ENCODE data around the gene AMN. TPM values are rescaled to one million over a fixed set of nuclear protein-coding genes. Genes with fewer than 3 reads are reported as not detected.

Gene AMN
- total RNA-seq, 1 experiment from 2014 or later = 21.8 TPM

- Histone ChIP-seq H3K36me3 (ENCODE audit: low read depth) (peaks cover 7% of the 10 kb centered on the region; the same call in 1 of the 2 replicates), H3K27ac (no peak overlapping the region), H3F3A (ENCODE audit: insufficient read depth, low read depth) (0 out of 2 replicates have a peak, but pooled peaks cover 2% of the 10 kb centered on the region), H3K4me3 (no peak overlapping the region), H3K27me3 (ENCODE audit: insufficient read depth, low read depth) (no peaks in the 10 kb centered on the region), H4K20me1 (ENCODE audit: insufficient read depth) (no peaks in the 10 kb centered on the region), H3K79me2 (ENCODE audit: low read depth) (no peaks in the 10 kb centered on the region), H3K4me1 (replicated peaks; ENCODE audit: insufficient read depth) (no peaks in the 10 kb centered on the region), H3K9me2 (ENCODE audit: insufficient read depth) (no peaks in the 10 kb centered on the region), H3K9me3 (ENCODE audit: insufficient read depth, low read depth) (no peaks in the 10 kb centered on the region), H2AFZ (no peak overlapping the region), H3K4me2 (no peak overlapping the region)
- intact Hi-C loops (cut with micrococcal nuclease; ENCODE audit: unreplicated experiment) = no loop called here
- no TSS peak for BruUV-seq (replicated peaks)
- CTCF ChIA-PET = no interaction called here
- TF ChIP-seq CTCF (conservative IDR thresholded peaks at IDR 0.05) = no peak
- no peak for TF ChIP-seq EZH2 (IDR thresholded peaks at IDR 0.05; ENCODE audit: low read depth)
- POLR2A ChIA-PET (ENCODE audit: unreplicated experiment) = no interaction called here
- no peak for DNase-seq
Observed at GRCh38 chr14:102899516-102899900, 23.0 kb upstream of the AMN start.

GRCh38 chr14:102900631-102901571 lies 21.6 kb upstream of the AMN start:
- intact Hi-C loops (cut with micrococcal nuclease; ENCODE audit: unreplicated experiment) = no loop called here
- ChIA-PET POLR2A (ENCODE audit: unreplicated experiment) (no interaction called here), CTCF (no interaction called here)
- Histone ChIP-seq H3K9me3 (ENCODE audit: insufficient read depth, low read depth) (no peaks in the 10 kb centered on the region), H3F3A (ENCODE audit: insufficient read depth, low read depth) (peaks cover 4% of the 10 kb centered on the region; the same call in 1 of the 2 replicates), H2AFZ (no peak overlapping the region), H3K9me2 (ENCODE audit: insufficient read depth) (no peaks in the 10 kb centered on the region), H3K79me2 (ENCODE audit: low read depth) (no peaks in the 10 kb centered on the region), H4K20me1 (ENCODE audit: insufficient read depth) (no peaks in the 10 kb centered on the region), H3K4me3 (no peak overlapping the region), H3K4me2 (no peak overlapping the region), H3K27me3 (ENCODE audit: insufficient read depth, low read depth) (no peaks in the 10 kb centered on the region), H3K36me3 (ENCODE audit: low read depth) (0 out of 2 replicates have a peak, but pooled peaks cover 7% of the 10 kb centered on the region), H3K27ac (no peak overlapping the region), H3K4me1 (replicated peaks; ENCODE audit: insufficient read depth) (no peaks in the 10 kb centered on the region)
- no peak for DNase-seq
- BruUV-seq (replicated peaks) = no TSS peak
- TF ChIP-seq CTCF (conservative IDR thresholded peaks at IDR 0.05) = no peak

- ChIA-PET POLR2A (ENCODE audit: unreplicated experiment) (no interaction called here), CTCF (interaction anchor here (0.6 kb wide), 1 partner anchor 378 kb away, joined by 3 read pairs; no protein-coding TSS in a partner anchor)
- no peak for DNase-seq
- Histone ChIP-seq H2AFZ (no peak overlapping the region), H3K9me2 (ENCODE audit: insufficient read depth) (no peaks in the 10 kb centered on the region), H3K36me3 (ENCODE audit: low read depth) (0 out of 2 replicates have a peak, but pooled peaks cover 9% of the 10 kb centered on the region), H3K27me3 (ENCODE audit: insufficient read depth, low read depth) (no peaks in the 10 kb centered on the region), H3K9me3 (ENCODE audit: insufficient read depth, low read depth) (no peaks in the 10 kb centered on the region), H3K79me2 (ENCODE audit: low read depth) (no peaks in the 10 kb centered on the region), H3K4me1 (replicated peaks; ENCODE audit: insufficient read depth) (no peaks in the 10 kb centered on the region), H4K20me1 (ENCODE audit: insufficient read depth) (no peaks in the 10 kb centered on the region), H3K4me2 (no peak overlapping the region), H3K4me3 (no peak overlapping the region), H3F3A (ENCODE audit: insufficient read depth, low read depth) (peaks cover 6% of the 10 kb centered on the region; the same call in 1 of the 2 replicates), H3K27ac (no peak overlapping the region)
- TF ChIP-seq EZH2 (IDR thresholded peaks at IDR 0.05; ENCODE audit: low read depth) = no peak
- no peak for TF ChIP-seq CTCF (conservative IDR thresholded peaks at IDR 0.05)
- BruUV-seq (replicated peaks) = no TSS peak
- intact Hi-C loops (cut with micrococcal nuclease; ENCODE audit: unreplicated experiment) = no loop called here
Observed at GRCh38 chr14:102901633-102902032, 20.8 kb upstream of the AMN start.
